Superior temporal gyrus (tissue), 1 donor: ENCODE measurements around the gene GAB3.

Experiments used
- DNase-seq: peaks from one replicate; pipeline ENCODE4 v3.0.0-alpha.2; 2016; ENCODE audit errors: extremely low spot score

Gene GAB3

GRCh38 chrX:154751203-154751668 lies 359 bp upstream of the GAB3 start:
- DNase-seq, result no peak

GRCh38 chrX:154749856-154750255 lies 1.0 kb downstream of the GAB3 start:
- no peak for DNase-seq

- DNase-seq, result peak; percentile 85
Observed at GRCh38 chrX:154748712-154749339, 2.1 kb downstream of the GAB3 start.

DNA sequence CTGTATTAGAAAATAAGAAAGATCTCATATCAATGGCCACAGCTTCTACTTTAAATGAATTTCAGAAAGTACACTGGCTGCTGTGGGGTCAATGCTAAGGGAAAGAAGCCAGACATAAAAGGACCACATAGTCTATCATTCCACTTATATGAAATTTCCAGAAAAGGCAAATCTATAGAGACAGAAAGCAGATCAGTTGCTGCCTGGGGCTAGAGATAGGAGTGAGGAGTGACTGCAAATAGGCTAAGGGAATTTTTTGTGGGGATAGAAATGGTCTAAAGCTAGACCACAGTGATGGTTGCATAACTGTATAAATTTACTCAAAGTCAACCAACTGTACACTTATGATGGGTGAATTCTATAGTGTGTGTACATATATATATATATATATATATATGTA lies 8.3 kb downstream of the GAB3 start:
- DNase-seq, result no peak

- DNase-seq, result no peak
Observed at GRCh38 chrX:154739952-154740465, 10.9 kb downstream of the GAB3 start.

DNA sequence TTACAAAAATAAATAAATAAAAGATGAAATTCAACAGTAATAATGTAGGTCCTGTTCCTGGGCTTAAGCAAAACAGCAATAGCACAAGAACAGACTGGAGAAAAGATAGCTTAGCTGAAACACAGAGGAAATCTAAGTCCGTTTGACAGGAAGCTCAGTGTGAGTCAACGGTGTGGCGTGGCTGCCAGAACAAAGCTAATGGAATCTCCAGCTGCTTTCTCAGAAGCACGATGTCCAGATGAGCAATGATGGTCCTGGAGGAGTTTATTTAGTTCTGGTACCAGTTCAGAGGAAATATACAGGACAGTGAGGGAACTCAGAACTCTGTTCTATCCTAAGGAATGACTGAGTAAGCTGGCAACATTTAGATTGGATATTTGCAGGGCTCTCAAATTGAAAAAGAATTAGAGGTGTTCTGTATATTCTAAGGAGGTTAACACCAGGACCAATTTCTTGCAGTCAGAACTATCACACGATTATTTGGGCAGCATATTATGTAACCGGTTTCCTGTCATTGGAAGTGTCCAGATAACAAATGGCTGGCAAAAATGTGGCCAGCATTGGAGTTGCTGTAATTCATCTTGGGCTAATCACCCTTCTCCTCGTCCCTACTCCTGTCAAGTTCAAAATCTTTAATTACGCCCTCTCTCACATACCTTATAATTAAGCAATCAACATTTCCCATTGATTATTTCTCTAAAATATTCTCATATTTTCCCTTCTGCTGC lies 12.7 kb downstream of the GAB3 start:
- no peak for DNase-seq

DNA sequence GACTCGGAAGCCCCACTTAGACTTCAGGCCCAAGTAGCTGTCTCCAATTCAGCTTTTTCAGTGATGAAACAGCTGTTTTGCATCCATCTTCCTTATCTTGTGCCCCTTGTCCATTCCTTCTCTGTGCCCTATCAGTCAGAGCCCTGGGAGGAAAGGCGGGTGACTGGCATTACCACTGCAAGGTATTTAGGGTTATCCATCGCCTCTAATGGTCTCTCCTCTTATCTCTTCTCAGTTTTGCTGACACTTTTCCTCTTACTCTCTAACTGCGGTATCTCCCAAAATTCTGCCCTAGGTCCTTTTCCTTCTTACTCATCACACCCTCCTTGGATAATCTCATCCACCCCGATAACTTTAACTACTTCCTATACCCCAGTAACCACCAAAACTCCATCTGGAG lies 13.7 kb downstream of the GAB3 start:
- no peak for DNase-seq

GRCh38 chrX:154735695-154736393 lies 15.0 kb downstream of the GAB3 start:
- DNase-seq, result no peak

GRCh38 chrX:154734061-154734781 lies 16.7 kb downstream of the GAB3 start:
- DNase-seq, result peak; percentile 12

DNA sequence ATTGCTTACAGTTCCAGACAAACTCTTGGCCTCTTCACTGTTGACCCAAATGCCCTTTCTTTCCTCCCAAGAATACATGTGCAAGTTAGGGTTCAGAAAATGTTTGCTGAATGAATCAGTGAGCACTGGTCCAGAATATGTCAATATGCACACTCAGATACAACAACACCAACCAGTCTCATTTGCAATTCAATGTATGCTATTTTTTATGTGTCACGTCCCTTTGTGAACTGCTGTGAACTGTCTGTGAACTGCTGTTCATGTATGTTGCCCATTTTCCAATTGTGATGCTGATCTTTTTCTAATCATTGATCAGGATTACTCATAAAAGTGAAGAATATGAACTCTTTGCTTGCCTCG lies 17.8 kb downstream of the GAB3 start:
- no peak for DNase-seq

DNA sequence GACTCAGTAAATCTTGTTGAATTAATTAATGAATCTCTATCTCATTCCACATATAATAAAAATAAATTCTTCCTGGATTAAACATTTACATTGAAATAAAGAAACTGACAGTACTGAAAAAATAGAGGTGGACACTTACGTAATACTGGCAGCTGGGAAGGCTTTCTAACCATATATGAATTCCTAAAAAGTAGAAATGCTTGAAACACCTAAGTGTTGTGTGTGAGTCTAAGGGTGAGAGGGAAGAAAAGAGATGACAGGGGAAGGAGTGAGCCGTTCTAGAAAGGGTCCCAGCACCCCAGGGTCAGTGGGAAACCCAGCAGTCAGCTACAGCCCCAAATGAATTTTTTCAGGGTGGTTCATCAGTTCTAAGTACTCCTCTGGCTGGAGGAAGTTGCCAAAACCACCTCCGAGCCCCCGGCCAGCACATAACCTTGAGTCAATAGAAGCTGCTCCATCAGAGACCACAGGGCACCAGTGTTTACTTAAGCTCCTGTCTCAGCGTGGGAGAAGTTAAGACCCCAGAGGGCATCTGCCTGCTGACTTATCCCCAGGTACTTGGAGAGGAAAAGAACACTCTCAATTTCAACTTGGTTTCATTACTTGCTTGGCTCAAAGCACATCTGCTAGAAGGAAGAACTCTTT lies 18.3 kb downstream of the GAB3 start:
- no peak for DNase-seq

GRCh38 chrX:154731881-154732280 lies 19.0 kb downstream of the GAB3 start:
- DNase-seq, result no peak

GRCh38 chrX:154731184-154731583 lies 19.7 kb downstream of the GAB3 start:
- no peak for DNase-seq

- DNase-seq, result no peak
Observed at GRCh38 chrX:154730253-154730891, 20.5 kb downstream of the GAB3 start.

DNA sequence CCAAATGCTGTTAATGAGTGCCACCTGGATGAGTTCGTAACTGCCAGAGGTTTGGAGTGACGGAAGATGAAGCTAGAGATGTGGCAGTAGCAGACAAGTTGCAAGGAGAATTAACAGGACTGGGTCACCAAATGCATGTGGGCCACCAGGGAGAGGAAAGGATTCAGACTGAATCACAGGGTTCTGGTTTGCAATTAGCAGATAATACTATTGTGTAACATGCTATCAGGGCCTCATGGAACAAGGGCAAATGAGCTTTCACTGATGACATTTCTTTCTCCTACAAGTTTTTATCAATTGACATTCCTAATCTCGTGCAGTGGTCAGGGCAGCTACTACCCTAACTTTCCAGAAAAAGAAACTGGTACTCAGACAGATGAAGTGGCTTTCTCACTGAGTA lies 21.4 kb downstream of the GAB3 start:
- DNase-seq, result no peak

GRCh38 chrX:154728431-154729190 lies 22.3 kb downstream of the GAB3 start:
- DNase-seq, result no peak

- DNase-seq, result no peak
Observed at GRCh38 chrX:154727871-154728270, 23.0 kb downstream of the GAB3 start.

- DNase-seq, result no peak
Observed at GRCh38 chrX:154727418-154727817, 23.5 kb downstream of the GAB3 start.

GRCh38 chrX:154724993-154725756 lies 25.7 kb downstream of the GAB3 start:
- no peak for DNase-seq

- no peak for DNase-seq
Observed at GRCh38 chrX:154721155-154721554, 29.7 kb downstream of the GAB3 start.
